GM19324 (cell line): ENCODE measurements around the gene VIPR2.
"Not testable (repeated sequence)": the region's sequence is repeated elsewhere in the genome, so short reads cannot be mapped to it uniquely, and the experiment has no call there.

Experiments used
- ATAC-seq: cut with Tn5 transposase; IDR thresholded peaks from one replicate; pipeline ENCODE4 v1.9.1; 2021; ENCODE audit warnings: mild to moderate bottlenecking, moderate library complexity; ENCODE audit not compliant: unreplicated experiment, low FRiP score

The VIPR2 gene, protein sequence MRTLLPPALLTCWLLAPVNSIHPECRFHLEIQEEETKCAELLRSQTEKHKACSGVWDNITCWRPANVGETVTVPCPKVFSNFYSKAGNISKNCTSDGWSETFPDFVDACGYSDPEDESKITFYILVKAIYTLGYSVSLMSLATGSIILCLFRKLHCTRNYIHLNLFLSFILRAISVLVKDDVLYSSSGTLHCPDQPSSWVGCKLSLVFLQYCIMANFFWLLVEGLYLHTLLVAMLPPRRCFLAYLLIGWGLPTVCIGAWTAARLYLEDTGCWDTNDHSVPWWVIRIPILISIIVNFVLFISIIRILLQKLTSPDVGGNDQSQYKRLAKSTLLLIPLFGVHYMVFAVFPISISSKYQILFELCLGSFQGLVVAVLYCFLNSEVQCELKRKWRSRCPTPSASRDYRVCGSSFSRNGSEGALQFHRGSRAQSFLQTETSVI

DNA sequence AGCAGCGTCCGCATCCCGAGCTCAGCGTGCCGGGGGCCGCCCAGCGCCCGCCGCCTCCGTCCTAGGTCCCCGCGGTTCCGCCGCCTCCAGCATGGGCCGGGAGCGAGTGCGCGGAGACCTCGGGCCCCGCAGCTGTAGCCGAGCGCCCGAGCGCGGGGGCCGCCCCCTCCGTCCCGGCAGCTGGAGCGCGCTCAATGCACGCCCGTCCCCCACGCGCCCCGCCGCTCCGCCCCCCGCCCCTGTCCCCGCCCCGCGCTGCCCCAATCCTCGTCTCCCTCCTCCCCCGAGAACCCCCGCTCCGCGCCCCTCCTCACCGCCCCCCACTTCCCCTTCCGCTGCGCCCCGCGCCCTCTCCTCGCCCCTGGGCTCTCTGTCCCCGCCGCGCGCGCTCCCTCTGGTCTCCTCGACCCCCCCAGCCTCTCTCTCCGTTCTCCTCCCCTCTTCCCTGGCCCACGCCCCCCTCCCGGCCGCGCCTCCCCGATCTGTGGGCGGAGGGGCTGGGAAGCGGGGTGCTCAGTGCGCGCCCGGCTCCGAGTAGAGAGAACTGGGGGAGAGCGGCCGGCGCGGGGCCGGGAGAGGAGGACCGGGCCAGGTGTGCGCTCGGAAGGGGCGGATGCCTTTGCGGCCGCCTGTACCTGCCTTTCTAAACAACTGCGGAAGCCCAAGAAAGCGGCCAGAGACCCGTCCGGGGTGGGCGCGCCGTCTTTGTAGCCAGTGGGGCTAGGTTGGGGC lies at the start of gene VIPR2:
VIPR2 (minus strand) TSS at position 110 of the 732 bp plus-strand sequence; CDS start at position 14, 96 bp downstream.
- no peak for ATAC-seq

DNA sequence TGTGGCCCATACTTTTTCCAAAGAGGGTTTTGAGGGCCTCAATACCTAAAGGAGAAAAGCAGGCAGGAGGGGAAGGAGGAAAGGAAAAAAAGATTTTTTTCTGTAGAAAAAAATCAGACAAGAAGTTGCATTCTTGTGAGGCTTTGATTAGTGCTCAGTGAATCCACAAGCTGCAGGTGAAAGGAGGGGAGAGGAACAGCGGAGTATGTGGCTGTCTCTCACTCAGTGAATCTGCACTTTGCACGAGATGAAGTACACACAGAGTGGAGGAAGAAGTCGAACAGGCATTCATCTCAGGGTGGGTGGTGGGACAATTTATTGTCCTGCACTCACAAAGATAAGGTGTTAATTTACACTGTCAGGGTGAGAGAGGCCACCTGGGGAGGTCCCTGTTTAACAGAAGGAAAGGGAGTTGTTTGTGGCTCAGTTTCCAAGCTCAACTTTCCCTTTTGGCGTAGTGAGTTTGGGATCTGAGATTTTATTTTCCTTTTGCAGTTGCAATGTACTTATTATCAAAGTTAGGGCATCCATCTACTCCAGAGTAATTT lies 49.0 kb upstream of the VIPR2 start:
- ATAC-seq = no peak

DNA sequence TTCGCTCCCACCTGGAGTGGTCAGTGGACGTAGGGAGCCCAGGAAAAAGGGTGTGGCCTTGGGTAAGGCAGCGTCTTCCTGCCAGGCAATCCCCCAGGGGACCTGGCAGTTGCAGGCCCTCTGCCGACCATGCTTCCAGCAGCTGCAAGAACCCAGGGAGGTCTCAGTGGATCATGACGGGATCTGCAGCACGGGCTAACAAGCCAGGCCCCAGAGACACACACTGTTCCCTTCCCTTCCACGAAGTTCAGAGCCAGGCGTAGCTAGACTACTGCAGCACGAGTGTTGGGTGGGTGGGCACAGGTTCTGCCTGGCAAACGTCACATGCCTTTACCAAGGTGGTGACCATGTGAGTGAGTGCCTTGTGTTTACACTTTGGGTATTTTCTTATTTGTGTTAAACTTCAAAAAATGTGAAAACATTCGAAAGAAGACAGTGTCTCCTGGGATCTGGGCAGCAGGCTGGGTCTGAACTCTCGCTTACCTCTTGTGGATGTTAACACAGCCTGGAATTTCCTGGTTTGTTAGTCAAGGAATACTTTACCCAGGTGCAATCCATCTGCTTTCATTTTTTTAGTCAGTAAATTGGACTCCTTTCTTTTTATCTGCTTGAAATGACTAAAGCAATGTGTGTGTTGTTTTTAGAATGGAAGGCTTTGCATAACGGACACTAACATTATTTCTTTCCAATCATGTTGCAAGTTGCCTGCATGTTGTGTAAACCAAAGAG lies 48.2 kb upstream of the VIPR2 start:
- no peak for ATAC-seq

DNA sequence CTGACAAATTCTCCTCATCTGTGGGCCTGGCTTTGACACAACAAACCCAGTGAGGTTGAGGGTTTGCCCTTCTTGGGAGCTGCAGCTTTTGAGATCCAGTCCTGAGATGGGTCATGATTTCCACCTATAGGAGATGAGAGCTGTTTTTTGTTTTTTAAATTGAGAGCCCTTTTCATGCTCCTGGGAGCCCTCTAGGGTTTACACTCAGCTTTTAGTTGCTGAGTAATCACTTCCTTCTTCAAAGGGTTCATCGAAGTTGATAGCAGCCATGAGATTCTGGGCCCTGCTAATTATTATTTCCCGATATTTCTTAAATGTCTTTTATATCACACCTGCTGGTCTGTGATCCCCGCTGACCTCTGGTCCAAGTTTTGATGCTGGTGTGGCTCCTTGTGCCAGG lies 47.3 kb upstream of the VIPR2 start:
- ATAC-seq = no peak

DNA sequence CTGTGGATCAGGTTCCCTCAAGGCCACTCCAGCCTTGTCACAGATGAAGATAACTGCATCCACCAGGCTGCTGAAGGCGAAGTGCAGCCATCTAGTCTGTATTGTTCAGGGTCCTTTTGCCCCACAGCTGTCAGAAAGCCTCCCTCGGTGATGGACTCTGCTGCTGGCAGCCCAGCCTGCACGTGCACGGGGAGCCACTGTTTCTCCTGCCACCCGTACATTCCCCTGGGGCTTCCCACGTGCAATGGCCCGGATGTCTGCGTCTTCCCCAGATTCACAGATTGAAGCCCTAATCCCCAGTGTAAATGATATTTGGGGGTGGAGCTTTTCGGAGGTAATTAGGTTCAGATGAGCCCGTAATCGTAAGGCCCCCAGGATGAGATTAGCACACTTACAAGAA lies 46.6 kb upstream of the VIPR2 start:
- no peak for ATAC-seq

DNA sequence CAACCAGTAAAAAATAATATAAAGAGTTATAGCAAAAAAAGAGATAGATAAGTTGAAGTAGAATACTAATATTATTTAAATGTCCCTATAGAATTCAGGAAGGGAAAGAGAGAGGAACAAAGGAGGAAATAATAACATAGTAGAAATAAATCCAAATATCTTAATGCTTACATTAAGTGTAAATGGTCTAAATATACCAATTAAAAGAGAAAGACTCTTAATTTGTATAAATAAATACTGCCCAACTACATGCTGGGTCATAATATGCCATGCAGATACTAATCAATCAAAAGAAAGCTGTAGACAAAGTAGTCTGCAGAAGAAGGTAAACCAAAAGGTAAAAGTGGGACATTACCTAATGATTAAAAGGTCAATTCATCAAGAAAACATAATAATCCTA lies 43.3 kb upstream of the VIPR2 start:
- no peak for ATAC-seq

DNA sequence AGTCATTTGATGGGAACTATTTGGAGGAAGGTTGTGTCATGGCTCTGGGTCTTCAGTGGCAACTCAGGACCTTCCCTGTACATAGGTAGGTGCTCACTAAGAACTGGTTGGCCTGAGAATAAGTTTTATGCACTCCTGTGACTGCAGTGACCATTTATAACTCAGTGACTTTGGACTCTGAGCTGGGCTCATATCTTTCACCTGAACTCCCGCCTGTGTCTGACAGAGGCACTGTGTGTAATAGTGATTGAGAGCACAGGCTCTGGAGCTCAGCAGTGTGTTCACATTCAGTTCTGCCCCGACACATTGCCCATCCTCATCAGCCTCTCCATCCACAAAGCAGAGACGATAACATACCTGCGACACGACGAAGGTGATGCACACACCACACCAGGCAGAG lies 34.6 kb upstream of the VIPR2 start:
- ATAC-seq = no peak

DNA sequence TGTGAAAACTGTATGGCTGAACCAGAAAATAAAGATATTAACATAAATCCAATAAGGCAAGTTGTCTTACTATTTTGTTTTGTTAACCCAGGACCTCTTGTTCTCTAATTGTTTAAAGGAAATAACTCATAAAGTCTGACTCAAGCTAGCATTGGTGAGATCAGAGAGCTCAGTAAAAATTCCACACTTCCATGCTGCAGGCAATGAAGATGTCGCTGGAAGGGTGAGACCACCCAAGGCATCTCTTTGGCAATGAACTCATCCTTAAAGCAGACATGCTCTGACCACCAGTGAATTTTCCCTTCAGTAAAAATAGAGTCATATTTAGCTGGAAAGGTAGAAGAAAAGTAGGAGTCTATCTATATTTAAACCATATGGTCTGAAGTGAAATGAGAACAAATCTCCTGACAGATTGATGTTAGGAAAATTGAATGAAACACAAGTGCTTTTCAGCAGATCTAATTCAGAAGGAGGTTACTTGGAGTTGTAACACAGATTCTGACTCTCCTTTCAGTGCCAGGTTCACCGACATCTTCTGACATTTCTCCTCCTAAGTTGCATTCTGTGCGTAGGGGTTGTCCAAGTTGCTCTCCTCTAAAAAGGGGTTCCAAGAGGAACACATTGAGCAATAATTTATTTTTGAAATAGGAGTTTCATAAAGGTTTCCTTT lies 32.8 kb upstream of the VIPR2 start:
- ATAC-seq = no peak

DNA sequence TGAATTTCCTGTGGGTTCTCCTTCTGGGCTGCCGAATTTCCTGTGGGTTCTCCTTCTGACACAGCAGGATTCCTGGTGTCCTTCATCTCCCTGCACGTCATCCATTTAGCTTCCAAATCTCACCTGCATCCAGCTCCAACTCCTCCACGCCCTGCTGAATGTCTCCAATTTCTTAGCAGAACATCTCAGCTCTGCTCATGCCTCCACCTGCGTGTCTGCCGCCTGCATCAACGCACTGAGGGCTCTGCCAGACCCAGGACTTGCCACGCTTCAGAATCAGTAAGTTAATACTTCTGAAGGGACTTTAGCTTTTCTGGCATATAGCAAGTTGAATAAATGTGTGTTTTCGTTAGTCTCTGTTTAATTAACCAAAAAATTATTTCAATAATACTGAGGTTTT lies 31.1 kb upstream of the VIPR2 start:
- ATAC-seq = no peak

DNA sequence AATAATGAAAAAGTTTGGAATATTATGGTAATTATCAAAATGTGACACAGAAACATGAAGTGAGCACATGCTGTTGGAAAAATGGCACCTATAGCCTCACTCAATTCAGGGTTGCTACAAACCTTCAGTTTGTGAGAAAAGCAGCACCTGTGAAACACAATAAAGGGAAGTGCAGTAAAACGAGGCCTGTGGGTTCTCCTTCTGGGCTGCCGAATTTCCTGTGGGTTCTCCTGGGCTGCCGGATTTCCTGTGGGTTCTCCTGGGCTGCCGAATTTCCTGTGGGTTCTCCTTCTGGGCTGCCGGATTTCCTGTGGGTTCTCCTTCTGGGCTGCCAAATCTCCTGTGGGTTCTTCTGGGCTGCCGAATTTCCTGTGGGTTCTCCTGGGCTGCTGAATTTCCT lies 30.4 kb upstream of the VIPR2 start:
- not testable (repeated sequence) for ATAC-seq

DNA sequence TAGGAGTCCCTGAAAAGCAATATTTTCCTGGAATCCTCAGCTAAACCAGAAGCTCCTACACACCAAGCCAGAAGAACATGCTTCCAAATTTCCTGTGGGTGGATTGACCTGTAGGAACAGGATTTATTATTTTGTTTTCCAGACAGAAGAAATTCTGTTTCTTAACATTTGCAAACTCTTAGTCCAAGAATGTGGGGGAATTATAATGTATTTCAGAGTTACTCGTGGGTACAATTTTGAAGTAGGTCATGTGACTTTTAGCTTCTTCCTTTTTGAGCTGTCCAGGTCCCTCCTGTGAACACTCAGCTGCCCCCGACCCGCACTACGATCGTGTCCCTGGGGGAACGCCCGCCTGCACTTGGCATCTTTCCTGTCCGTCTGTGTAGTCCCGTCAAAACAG lies 27.7 kb upstream of the VIPR2 start:
- ATAC-seq = no peak

DNA sequence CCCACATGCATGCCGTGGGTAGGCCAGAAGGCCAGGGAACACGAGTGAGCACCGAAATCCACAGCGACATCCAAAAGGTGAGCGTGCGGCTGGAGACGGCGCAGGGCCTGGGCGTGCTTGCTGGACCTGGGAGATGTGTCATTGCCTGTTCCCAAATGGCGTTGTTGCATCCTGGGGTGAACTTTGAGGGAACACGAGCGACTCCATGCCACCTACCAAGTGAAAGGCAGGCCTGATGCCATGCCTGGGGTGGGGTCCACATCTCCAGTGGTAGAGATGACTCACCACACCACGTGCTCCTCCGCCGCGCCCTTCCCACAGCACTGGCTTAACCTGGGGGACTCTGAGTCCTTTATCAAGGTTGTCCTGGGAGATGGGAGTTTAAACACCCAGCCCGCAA lies 24.7 kb upstream of the VIPR2 start:
- ATAC-seq = no peak

DNA sequence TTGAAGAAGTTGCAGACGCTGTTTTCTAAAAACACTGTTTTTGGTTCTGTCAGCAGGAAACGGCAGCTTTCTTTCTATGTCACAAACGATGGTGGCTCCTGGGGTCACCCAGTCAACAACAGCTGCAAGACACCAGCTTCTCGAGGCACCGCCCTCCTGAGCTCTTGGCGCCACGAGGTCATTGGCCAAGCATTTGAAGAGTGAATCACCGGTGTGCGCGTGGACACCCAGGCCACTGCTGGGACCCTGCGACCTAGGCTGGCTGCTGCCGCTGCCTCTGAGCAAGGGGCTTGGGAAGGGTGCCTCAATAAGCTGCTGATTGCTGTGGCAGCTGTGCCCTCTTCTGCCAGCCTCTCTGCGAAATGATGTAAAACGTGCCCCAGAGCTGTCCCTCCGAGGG lies 22.5 kb upstream of the VIPR2 start:
- ATAC-seq = no peak

DNA sequence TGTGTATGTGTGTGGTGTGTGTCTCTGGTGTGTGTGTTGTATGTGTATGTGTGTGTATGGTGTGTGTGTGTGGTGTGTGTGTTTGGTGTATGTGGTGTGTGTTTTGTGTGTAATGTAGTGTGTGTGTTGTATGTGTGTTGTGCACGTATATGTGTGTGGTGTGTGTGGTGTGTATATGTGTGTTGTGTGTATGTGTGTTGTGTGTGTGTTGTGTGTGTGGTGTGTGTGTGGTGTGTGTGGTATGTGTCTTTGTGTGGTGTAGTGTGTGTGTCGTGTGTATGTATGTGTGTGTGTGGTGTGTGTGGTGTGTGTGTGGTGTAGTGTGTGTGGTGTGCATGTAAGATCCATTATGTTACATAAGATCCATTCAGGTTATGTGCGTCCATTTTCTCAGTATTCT lies 21.9 kb upstream of the VIPR2 start:
- ATAC-seq = no peak

DNA sequence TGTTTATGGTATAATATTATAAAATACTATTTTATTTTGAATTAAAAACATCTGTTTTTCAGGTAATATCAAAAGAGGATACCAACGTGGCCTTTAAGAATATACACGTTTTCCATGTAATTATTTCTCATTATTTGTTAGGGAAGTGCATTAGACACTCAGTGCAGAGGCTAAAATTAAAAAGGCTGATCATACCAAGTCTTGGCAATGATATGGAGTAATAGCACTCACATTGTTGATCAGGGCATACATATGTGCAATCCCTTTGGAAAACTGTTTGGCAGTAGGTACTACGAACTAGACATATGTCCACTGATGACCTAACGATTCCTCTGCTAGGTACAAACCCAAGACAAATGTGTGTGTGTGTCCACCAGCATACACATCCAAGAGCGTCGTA lies 20.7 kb upstream of the VIPR2 start:
- no peak for ATAC-seq

DNA sequence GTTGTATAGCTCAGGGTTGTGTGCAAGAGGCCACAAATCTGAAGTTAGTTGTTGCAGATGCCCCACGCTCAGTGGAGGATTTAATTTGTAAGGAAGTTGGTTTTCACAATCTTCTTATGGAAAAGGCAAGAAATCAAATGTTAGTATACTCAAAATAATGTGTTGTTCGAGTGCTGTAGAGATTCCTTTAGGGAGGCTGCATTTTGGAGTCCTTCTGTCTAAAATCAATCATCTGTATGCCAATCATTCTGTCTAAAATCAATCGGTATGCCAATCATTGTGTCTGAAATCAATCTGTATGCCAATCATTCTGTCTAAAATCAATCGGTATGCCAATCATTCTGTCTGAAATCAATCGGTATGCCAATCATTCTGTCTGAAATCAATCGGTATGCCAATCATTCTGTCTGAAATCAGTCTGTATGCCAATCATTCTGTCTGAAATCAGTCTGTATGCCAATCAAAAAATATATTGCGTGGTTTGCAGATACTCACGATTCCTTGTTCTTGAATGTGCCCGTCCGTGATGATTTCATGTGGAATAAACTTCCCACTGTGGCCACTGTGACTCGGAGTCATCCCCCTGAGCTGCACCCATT lies 19.1 kb upstream of the VIPR2 start:
- not testable (repeated sequence) for ATAC-seq

DNA sequence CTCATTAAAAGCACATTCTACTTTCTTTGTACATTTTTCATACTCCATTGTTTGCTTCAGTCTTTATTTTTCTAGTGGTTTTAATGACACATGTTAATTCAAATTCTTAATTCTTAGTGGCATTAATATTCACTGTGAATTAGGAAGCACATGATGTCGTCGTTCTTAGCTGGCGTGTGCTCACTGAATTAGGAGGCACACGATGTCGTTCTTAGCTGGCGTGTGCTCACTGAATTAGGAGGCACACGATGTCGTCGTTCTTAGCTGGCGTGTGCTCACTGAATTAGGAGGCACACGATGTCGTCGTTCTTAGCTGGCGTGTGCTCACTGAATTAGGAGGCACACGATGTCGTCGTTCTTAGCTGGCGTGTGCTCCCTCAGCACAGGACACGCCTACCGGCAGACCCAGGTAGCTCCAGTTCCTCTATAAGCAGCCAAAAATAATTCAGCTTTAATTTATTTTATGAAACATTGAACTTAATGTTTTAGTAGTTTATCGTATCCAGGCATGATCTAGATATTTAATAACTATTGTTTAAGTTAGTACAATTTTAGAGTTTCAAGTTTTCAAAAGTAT lies 17.5 kb upstream of the VIPR2 start:
- ATAC-seq = not testable (repeated sequence)

DNA sequence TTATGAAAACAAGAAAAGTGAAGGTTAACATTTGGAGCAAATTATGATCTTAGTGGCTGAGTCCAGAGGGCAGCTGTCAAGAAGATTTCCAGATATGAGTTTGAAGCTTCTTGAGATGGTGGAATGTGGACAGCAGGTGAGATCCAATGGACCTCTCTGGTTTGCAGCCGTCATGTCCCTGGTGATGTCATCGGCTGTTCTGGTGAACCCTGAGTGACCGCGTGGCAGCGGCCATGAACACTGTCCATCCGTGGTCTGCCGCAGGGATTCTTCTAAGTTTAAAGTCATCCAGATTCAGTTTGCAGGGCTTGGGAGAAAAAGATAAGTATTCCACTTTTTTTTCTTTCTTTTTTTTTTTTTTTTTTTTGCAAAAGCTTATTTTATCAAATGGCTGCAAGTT lies 15.8 kb upstream of the VIPR2 start:
- no peak for ATAC-seq

DNA sequence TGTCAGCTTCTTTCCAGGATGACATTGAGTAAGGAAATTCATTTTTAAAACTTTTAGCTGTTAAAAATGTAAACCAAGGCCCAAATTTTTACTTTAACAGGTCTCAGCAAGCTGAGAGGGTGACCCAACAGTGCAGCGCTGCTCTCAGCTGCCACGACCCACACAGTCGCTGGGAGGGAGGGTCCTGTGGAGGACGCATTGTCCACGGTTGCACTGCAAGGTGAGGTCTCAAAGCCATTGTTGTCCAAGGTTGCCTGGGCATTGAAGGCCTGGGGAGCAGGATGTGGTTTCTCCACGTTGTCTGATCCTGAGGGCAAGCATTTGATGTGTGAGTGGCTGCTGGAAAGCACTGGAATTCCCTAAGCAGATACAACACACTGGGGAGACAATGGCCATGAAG lies 15.1 kb upstream of the VIPR2 start:
- no peak for ATAC-seq
